ENCODE measurements around the gene PNPLA2.

The PNPLA2 gene

GRCh38 chr11:870418-870817 is 51.7 kb downstream of the PNPLA2 start:
- TF ChIP-seq CTCF (conservative IDR thresholded peaks at IDR 0.05), result no peak
- no peak overlapping the region for H3K27ac ChIP-seq

GRCh38 chr11:871472-871871 is 52.8 kb downstream of the PNPLA2 start:
- no peak overlapping the region for H3K27ac ChIP-seq
- no peak for TF ChIP-seq CTCF (conservative IDR thresholded peaks at IDR 0.05)

GRCh38 chr11:872799-873198 is 54.1 kb downstream of the PNPLA2 start:
- H3K27ac ChIP-seq, result no peak overlapping the region
- TF ChIP-seq CTCF (conservative IDR thresholded peaks at IDR 0.05), result no peak

- TF ChIP-seq CTCF (conservative IDR thresholded peaks at IDR 0.05), result no peak
- H3K27ac ChIP-seq, result no peak overlapping the region
Measured at GRCh38 chr11:873706-874105, 55.0 kb downstream of the PNPLA2 start.

Measured in VCaP (cell line).